Esophagus squamous epithelium (tissue), 4 donors: ENCODE measurements around the gene RAB40C.

Experiments
- POLR2A ChIP-seq, 4 donors: fragments of 450-650 bp; IDR thresholded peaks; one replicate each; pipeline ENCODE4 v1.6.1; 2017; ENCODE audit warnings: antibody characterized with exemption in 4 of 4, mild to moderate bottlenecking in 4 of 4, moderate library complexity in 3 of 4
- TF ChIP-seq, protein P1 (sequence below), 6 experiments: fragments of 450-650 bp in 4 of 6; fragments of 200-600 bp in 2 of 6; sonication (generic) in 2 of 6; IDR thresholded peaks; one replicate each; pipeline ENCODE4 v1.5.1; 2016 to 2019; ENCODE audit warnings: antibody characterized with exemption in 6 of 6, mild to moderate bottlenecking in 4 of 6, moderate library complexity in 4 of 6

GRCh38 chr16:620700-621525 is 31.0 kb downstream of the RAB40C start:
- TF ChIP-seq, protein P1, sequence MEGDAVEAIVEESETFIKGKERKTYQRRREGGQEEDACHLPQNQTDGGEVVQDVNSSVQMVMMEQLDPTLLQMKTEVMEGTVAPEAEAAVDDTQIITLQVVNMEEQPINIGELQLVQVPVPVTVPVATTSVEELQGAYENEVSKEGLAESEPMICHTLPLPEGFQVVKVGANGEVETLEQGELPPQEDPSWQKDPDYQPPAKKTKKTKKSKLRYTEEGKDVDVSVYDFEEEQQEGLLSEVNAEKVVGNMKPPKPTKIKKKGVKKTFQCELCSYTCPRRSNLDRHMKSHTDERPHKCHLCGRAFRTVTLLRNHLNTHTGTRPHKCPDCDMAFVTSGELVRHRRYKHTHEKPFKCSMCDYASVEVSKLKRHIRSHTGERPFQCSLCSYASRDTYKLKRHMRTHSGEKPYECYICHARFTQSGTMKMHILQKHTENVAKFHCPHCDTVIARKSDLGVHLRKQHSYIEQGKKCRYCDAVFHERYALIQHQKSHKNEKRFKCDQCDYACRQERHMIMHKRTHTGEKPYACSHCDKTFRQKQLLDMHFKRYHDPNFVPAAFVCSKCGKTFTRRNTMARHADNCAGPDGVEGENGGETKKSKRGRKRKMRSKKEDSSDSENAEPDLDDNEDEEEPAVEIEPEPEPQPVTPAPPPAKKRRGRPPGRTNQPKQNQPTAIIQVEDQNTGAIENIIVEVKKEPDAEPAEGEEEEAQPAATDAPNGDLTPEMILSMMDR (IDR thresholded peaks at IDR 0.05): no peak
- TF ChIP-seq POLR2A (IDR thresholded peaks at IDR 0.05): no peak
